ENCODE data around the gene FAT2.

Gene FAT2

GRCh38 chr5:151632524-151632923 is 41.4 kb upstream of the FAT2 start:
- Histone ChIP-seq H3K27ac (no peak overlapping the region), H3K36me3 (no peaks in the 10 kb centered on the region), H3K4me1 (peaks cover 0 to 17% (median 16%) of the 10 kb centered on the region in 4 donors), H3K4me3 (no peak overlapping the region), H3K9me3 (no peaks in the 10 kb centered on the region), H3K27me3 (peaks cover 0 to 15% of the 10 kb centered on the region in 2 donors)
- TF ChIP-seq CTCF (IDR thresholded peaks at IDR 0.05): no peak
- DNase-seq: no peak
- intact Hi-C loops (cut with DNase I; ENCODE audit: low total_unique reads): no loop called here

- no peak for TF ChIP-seq CTCF (IDR thresholded peaks at IDR 0.05)
- H3K27ac ChIP-seq: no peak overlapping the region
Observed at GRCh38 chr5:151631941-151632340, 40.8 kb upstream of the FAT2 start.

GRCh38 chr5:151630088-151630487 is 39.0 kb upstream of the FAT2 start:
- Histone ChIP-seq H3K4me1 (peaks cover 0 to 19% (median 18%) of the 10 kb centered on the region in 4 donors), H3K27ac (no peak overlapping the region), H3K9me3 (no peaks in the 10 kb centered on the region), H3K4me3 (no peak overlapping the region), H3K27me3 (peaks cover 0 to 14% of the 10 kb centered on the region in 2 donors), H3K36me3 (no peaks in the 10 kb centered on the region)
- no peak for DNase-seq
- intact Hi-C loops (cut with DNase I; ENCODE audit: low total_unique reads): no loop called here
- no peak for TF ChIP-seq CTCF (IDR thresholded peaks at IDR 0.05)

More at GRCh38 chr5:151631941-151632340, 40.8 kb upstream of the FAT2 start:
- Histone ChIP-seq H3K4me3 (no peak overlapping the region), H3K9me3 (no peaks in the 10 kb centered on the region), H3K36me3 (no peaks in the 10 kb centered on the region), H3K4me1 (peaks cover 0 to 19% (median 18%) of the 10 kb centered on the region in 4 donors), H3K27me3 (peaks cover 0 to 15% of the 10 kb centered on the region in 2 donors)
- no peak for DNase-seq
- intact Hi-C loops (cut with DNase I; ENCODE audit: low total_unique reads): no loop called here

GRCh38 chr5:151628112-151628823 is 37.1 kb upstream of the FAT2 start:
- DNase-seq: peak; percentile 67 to 82
- Histone ChIP-seq H3K4me3 (no peak overlapping the region), H3K27me3 (peaks cover 0 to 2% of the 10 kb centered on the region in 2 donors), H3K27ac (peak overlapping the region; percentile 20 to 58), H3K36me3 (no peaks in the 10 kb centered on the region), H3K4me1 (peaks cover 0 to 19% (median 18%) of the 10 kb centered on the region in 4 donors), H3K9me3 (no peaks in the 10 kb centered on the region)
- TF ChIP-seq CTCF (IDR thresholded peaks at IDR 0.05): peak; percentile 10 to 12
- intact Hi-C loops (cut with DNase I; ENCODE audit: low total_unique reads): no loop called here

- H3K9me3 ChIP-seq: no peaks in the 10 kb centered on the region
- no peaks in the 10 kb centered on the region for H3K36me3 ChIP-seq
- H3K4me1 ChIP-seq: peaks cover 0 to 19% (median 18%) of the 10 kb centered on the region in 4 donors
- TF ChIP-seq CTCF (IDR thresholded peaks at IDR 0.05): no peak
- DNase-seq: no peak
- intact Hi-C loops (cut with DNase I; ENCODE audit: low total_unique reads): no loop called here
- no peaks in the 10 kb centered on the region for H3K27me3 ChIP-seq
- peak overlapping the region in 1 of 2 donors; percentile 58 for H3K27ac ChIP-seq
- no peak overlapping the region for H3K4me3 ChIP-seq
Observed at GRCh38 chr5:151627650-151628049, 36.5 kb upstream of the FAT2 start.
